NCI-H1436 (cell line): ENCODE data around the gene SCFD2.
"Not testable (repeated sequence)": the region's sequence is repeated elsewhere in the genome, so short reads cannot be mapped to it uniquely, and the experiment has no call there.

ENCODE experiments used
- DNase-seq: peaks from one replicate; lab custom pipeline; 2025; lab: John Stamatoyannopoulos, UW

The SCFD2 gene

GRCh38 chr4:53346392-53346791, 19.5 kb downstream of the SCFD2 start:
- not testable (repeated sequence) for DNase-seq

GRCh38 chr4:53340145-53340544, 25.7 kb downstream of the SCFD2 start:
- not testable (repeated sequence) for DNase-seq

- not testable (repeated sequence) for DNase-seq
Observed at GRCh38 chr4:53334916-53335315, 30.9 kb downstream of the SCFD2 start.

GRCh38 chr4:53326535-53326934, 39.3 kb downstream of the SCFD2 start:
- no peak for DNase-seq

- DNase-seq, result no peak
Observed at GRCh38 chr4:53322696-53323095, 43.2 kb downstream of the SCFD2 start.

GRCh38 chr4:53321984-53322289, 43.9 kb downstream of the SCFD2 start:
- no peak for DNase-seq

GRCh38 chr4:53321151-53321983, 44.5 kb downstream of the SCFD2 start:
- DNase-seq, result no peak

- no peak for DNase-seq
Observed at GRCh38 chr4:53315300-53315699, 50.6 kb downstream of the SCFD2 start.

GRCh38 chr4:53314252-53314651, 51.6 kb downstream of the SCFD2 start:
- no peak for DNase-seq

GRCh38 chr4:53313510-53313909, 52.4 kb downstream of the SCFD2 start:
- no peak for DNase-seq

GRCh38 chr4:53309321-53310040, 56.4 kb downstream of the SCFD2 start:
- DNase-seq, result no peak

- DNase-seq, result no peak
Observed at GRCh38 chr4:53307819-53308780, 57.8 kb downstream of the SCFD2 start.

GRCh38 chr4:53307210-53307609, 58.7 kb downstream of the SCFD2 start:
- no peak for DNase-seq

GRCh38 chr4:53306729-53307128, 59.1 kb downstream of the SCFD2 start:
- no peak for DNase-seq

- not testable (repeated sequence) for DNase-seq
Observed at GRCh38 chr4:53292209-53292608, 73.7 kb downstream of the SCFD2 start.

GRCh38 chr4:53281438-53281837, 84.4 kb downstream of the SCFD2 start:
- no peak for DNase-seq

- DNase-seq, result no peak
Observed at GRCh38 chr4:53280846-53281245, 85.0 kb downstream of the SCFD2 start.

GRCh38 chr4:53274609-53275268, 91.1 kb downstream of the SCFD2 start:
- no peak for DNase-seq

GRCh38 chr4:53273726-53274125, 92.1 kb downstream of the SCFD2 start:
- no peak for DNase-seq

GRCh38 chr4:53267026-53267425, 98.8 kb downstream of the SCFD2 start:
- no peak for DNase-seq

GRCh38 chr4:53255986-53256385, 109.9 kb downstream of the SCFD2 start:
- DNase-seq, result not testable (repeated sequence)

GRCh38 chr4:53240573-53240972, 125.3 kb downstream of the SCFD2 start:
- no peak for DNase-seq
